ENCODE measurements around the gene BANP. TPM values are rescaled to one million over a fixed set of nuclear protein-coding genes. Genes with fewer than 3 reads are reported as not detected.

Gene BANP
- total RNA-seq, 2 experiments from 2014 or later: 39.6 to 58.0 TPM

DNA sequence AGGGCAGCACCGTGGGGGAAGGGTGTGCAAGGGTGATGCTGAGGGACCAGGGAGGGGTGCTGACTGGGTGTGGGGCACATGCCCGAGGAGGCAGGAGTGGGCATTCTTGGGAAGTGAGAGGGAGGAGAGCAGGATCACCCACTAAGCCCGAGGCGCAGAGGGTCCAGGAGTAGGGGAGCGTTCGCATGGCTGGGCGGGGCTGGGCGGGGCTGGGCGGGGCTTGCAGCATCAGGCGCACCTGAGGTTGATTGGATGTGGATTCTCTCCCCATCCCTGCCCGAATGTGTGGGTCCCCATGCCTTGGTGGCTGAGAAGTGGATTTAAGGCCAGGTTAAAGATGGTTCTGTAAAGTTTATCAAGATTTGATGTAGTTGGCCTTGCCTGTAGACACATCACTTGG is 14.2 kb downstream of the BANP start:
- DNase-seq (ENCODE audit: low spot score): no peak
- POLR2A ChIA-PET: no interaction called here
- intact Hi-C loops (cut with micrococcal nuclease; ENCODE audit: unreplicated experiment): no loop called here
- Histone ChIP-seq H3K9me3 (ENCODE audit: low read length) (no peaks in the 10 kb centered on the region), H3K4me2 (ENCODE audit: low read length) (no peak overlapping the region), H3K27ac (ENCODE audit: low read depth, low read length, poor library complexity, severe bottlenecking) (no peak overlapping the region), H3K79me2 (ENCODE audit: insufficient read depth, low read depth, low read length) (peaks cover 62% of the 10 kb centered on the region), H3K4me3 (ENCODE audit: low read depth, low read length, poor library complexity, severe bottlenecking) (no peak overlapping the region), H3K4me1 (ENCODE audit: insufficient read depth, low read length, poor library complexity, severe bottlenecking) (no peaks in the 10 kb centered on the region), H3K9me2 (ENCODE audit: insufficient read depth, low read length) (no peaks in the 10 kb centered on the region), H2AFZ (ENCODE audit: low read length) (no peak overlapping the region), H3K36me3 (ENCODE audit: insufficient read depth, low read length) (peaks cover 14% of the 10 kb centered on the region), H4K20me1 (ENCODE audit: insufficient read depth, low read length) (no peaks in the 10 kb centered on the region)
- no TSS peak for BruUV-seq (replicated peaks)
- TF ChIP-seq, protein P1, sequence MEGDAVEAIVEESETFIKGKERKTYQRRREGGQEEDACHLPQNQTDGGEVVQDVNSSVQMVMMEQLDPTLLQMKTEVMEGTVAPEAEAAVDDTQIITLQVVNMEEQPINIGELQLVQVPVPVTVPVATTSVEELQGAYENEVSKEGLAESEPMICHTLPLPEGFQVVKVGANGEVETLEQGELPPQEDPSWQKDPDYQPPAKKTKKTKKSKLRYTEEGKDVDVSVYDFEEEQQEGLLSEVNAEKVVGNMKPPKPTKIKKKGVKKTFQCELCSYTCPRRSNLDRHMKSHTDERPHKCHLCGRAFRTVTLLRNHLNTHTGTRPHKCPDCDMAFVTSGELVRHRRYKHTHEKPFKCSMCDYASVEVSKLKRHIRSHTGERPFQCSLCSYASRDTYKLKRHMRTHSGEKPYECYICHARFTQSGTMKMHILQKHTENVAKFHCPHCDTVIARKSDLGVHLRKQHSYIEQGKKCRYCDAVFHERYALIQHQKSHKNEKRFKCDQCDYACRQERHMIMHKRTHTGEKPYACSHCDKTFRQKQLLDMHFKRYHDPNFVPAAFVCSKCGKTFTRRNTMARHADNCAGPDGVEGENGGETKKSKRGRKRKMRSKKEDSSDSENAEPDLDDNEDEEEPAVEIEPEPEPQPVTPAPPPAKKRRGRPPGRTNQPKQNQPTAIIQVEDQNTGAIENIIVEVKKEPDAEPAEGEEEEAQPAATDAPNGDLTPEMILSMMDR (conservative IDR thresholded peaks at IDR 0.05; ENCODE audit: low read length): no peak
- no peak for TF ChIP-seq EZH2phosphoT487 (IDR thresholded peaks at IDR 0.05; ENCODE audit: borderline replicate concordance, low read depth, low read length)
- CTCF ChIA-PET (ENCODE audit: unreplicated experiment): no interaction called here

DNA sequence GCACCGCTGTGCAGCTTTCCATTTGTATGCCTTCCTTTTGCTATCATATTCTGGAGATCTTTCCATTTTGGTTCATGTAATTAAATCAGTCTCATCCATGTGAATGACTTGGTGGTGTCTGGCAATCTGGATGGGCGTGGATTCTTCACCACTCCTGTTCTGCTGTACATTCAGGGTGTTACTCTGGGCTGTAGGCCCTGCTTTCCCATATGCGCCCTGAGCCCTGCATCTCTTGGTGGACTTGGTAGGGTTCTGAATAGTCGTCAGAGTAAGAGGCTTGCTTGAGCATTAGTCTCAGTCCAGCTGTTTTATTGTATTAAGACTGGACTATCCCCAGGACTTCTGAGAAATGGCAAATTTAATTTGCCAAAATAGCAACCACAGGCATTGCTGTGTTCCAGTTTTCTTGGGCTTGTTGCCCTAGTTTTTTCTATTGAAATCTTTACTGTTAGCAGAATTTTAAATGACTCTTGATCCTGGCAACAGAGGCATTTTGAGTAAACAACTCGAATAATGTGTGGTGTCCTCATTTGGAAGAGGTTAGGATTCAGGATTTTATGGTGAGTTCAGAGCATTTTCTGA is 14.9 kb downstream of the BANP start:
- BruUV-seq (replicated peaks): no TSS peak
- Histone ChIP-seq H3K9me3 (ENCODE audit: low read length) (no peaks in the 10 kb centered on the region), H3K36me3 (ENCODE audit: insufficient read depth, low read length) (peaks cover 17% of the 10 kb centered on the region), H3K4me3 (ENCODE audit: low read depth, low read length, poor library complexity, severe bottlenecking) (no peak overlapping the region), H3K79me2 (ENCODE audit: insufficient read depth, low read depth, low read length) (peaks cover 64% of the 10 kb centered on the region), H2AFZ (ENCODE audit: low read length) (no peak overlapping the region), H4K20me1 (ENCODE audit: insufficient read depth, low read length) (no peaks in the 10 kb centered on the region), H3K9me2 (ENCODE audit: insufficient read depth, low read length) (no peaks in the 10 kb centered on the region), H3K4me2 (ENCODE audit: low read length) (no peak overlapping the region), H3K4me1 (ENCODE audit: insufficient read depth, low read length, poor library complexity, severe bottlenecking) (no peaks in the 10 kb centered on the region), H3K27ac (ENCODE audit: low read depth, low read length, poor library complexity, severe bottlenecking) (no peak overlapping the region)
- intact Hi-C loops (cut with micrococcal nuclease; ENCODE audit: unreplicated experiment): no loop called here
- no peak for DNase-seq (ENCODE audit: low spot score)
- TF ChIP-seq EZH2phosphoT487 (IDR thresholded peaks at IDR 0.05; ENCODE audit: borderline replicate concordance, low read depth, low read length): no peak
- TF ChIP-seq, protein P1 (conservative IDR thresholded peaks at IDR 0.05; ENCODE audit: low read length): no peak
- POLR2A ChIA-PET: no interaction called here
- CTCF ChIA-PET (ENCODE audit: unreplicated experiment): no interaction called here

DNA sequence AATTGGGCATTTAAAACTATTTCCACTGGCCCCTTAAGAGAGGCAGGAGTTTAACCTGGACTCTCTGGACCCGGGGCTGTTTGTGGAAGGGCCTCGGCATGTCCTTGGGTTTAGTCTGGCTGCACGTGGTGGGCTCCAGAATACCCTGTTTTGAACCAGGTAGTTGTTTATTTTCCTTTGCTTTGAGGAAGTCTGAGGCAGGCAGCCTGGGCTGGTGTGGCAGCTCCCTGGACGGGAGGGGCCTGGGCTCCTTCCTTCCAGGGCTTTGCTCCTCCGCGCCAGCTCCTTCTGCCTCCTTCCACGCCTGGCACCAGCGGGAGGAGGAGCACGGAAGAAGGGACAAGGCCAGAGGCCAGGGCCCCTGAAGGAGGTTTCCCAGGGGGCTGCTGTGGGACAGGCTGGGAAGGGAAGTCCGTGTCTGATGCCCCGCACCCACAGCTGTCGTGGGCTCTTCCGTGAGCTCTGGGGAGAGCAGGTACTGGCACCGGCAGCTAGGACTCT is 15.5 kb downstream of the BANP start:
- BruUV-seq (replicated peaks): no TSS peak
- intact Hi-C loops (cut with micrococcal nuclease; ENCODE audit: unreplicated experiment): no loop called here
- CTCF ChIA-PET (ENCODE audit: unreplicated experiment): no interaction called here

More for the DNA sequence above, 15.5 kb downstream of the BANP start:
- peaks cover 65% of the 10 kb centered on the region for H3K79me2 ChIP-seq (ENCODE audit: insufficient read depth, low read depth, low read length)
- no peak overlapping the region for H2AFZ ChIP-seq (ENCODE audit: low read length)
- no peaks in the 10 kb centered on the region for H3K4me1 ChIP-seq (ENCODE audit: insufficient read depth, low read length, poor library complexity, severe bottlenecking)
- H4K20me1 ChIP-seq (ENCODE audit: insufficient read depth, low read length): no peaks in the 10 kb centered on the region
- H3K4me2 ChIP-seq (ENCODE audit: low read length): no peak overlapping the region
- no peaks in the 10 kb centered on the region; the same call in 1 of the 2 replicates for H3K9me3 ChIP-seq (ENCODE audit: low read length)
- no peaks in the 10 kb centered on the region for H3K9me2 ChIP-seq (ENCODE audit: insufficient read depth, low read length)
- no peak for DNase-seq (ENCODE audit: low spot score)
- H3K4me3 ChIP-seq (ENCODE audit: low read depth, low read length, poor library complexity, severe bottlenecking): no peak overlapping the region
- no peak for TF ChIP-seq EZH2phosphoT487 (IDR thresholded peaks at IDR 0.05; ENCODE audit: borderline replicate concordance, low read depth, low read length)
- TF ChIP-seq, protein P1 (conservative IDR thresholded peaks at IDR 0.05; ENCODE audit: low read length): no peak
- POLR2A ChIA-PET: no interaction called here
- H3K36me3 ChIP-seq (ENCODE audit: insufficient read depth, low read length): peaks cover 18% of the 10 kb centered on the region
- no peak overlapping the region for H3K27ac ChIP-seq (ENCODE audit: low read depth, low read length, poor library complexity, severe bottlenecking)
